Activated T-cell treated with anti-CD3 and anti-CD28 coated beads for 24 hours (primary cell): Measurements from ENCODE around the gene EEIG1.

ENCODE experiments used
- DNase-seq: peaks from one replicate; pipeline ENCODE4 v3.0.0-alpha.2; 2020; ENCODE audit warnings: low read depth

The EEIG1 gene

DNA sequence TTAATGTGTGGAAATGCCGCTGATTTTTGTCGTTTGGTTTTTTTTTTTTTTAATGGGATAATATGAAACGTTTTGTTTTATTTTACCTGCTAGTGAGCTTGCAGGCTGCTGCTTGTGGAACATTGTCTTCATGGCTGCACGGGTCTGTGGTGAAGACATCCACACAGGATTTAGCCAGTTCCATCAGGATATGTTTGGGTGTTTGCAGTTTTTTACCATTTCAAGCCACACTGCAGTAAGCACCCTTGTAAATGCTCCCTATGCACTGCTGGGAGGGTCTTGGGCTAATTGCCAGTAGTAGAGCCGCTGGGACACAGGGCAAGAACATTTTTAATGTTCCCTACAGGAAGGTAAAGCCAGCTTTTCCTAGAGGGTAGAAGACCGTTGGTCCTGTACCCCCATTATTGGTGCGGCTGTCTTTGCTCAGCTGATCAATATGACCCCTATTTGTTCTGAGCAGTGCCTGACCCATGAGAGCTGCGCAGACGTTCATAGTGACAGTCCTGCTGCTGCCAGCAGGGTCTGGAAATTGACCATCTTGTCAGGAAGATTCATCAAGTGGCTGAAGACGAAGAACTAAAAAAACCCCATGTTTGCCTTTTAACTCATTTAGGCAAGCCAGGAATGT lies 20.5 kb upstream of the EEIG1 start:
- DNase-seq: no peak

GRCh38 chr9:127999461-127999860 lies 18.7 kb upstream of the EEIG1 start:
- no peak for DNase-seq

- no peak for DNase-seq
Observed at GRCh38 chr9:127993721-127994120, 12.9 kb upstream of the EEIG1 start.

DNA sequence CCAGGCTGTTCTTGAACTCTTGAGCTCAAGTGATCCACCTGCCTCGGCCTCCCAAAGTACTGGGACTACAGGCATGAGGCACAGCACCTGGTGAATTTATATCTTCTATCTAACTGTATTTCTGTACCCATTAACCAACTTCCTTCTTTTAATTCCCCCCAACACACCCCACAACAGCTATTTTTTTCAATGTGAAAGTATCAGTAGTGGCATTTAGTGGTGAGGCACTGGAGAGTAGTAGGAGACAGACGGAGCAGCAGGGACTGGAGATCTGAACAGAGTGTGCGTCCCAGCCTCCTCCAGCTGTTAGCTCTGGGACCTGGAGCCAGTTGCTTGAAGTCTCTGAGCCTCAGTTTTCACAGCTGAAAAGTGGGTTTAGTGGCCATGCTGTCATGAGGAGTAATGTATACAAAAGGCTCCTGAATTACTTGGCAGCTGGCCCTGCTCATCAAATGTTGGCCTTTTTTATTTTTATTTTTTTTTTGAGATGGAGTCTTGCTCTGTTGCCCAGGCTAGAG lies 11.0 kb upstream of the EEIG1 start:
- DNase-seq: no peak

- no peak for DNase-seq
Observed at GRCh38 chr9:127991017-127991756, 10.4 kb upstream of the EEIG1 start.

- DNase-seq: no peak
Observed at GRCh38 chr9:127990554-127990953, 9.8 kb upstream of the EEIG1 start.

- DNase-seq: no peak
Observed at GRCh38 chr9:127989094-127989493, 8.3 kb upstream of the EEIG1 start.

GRCh38 chr9:127987103-127987614 lies 6.4 kb upstream of the EEIG1 start:
- DNase-seq: no peak

DNA sequence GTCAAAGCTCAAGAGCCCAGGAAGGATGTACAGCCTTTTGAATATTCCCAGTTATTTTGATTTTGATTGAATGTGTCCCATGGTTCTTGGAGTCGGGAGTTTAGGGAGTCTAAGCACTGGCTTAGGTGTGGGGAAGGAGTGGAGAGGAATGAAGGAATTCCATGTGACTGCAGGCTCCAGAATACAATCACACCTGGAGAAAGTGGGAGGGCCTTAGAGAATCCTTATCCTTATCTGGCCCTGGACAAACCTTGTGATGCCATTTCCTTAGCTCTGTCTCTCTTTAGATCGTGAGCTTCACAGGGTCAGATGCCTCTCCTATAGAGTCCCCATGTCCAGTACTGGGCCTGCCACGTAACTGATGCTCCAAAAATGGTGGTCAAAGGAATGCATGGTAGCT lies 4.2 kb upstream of the EEIG1 start:
- no peak for DNase-seq

DNA sequence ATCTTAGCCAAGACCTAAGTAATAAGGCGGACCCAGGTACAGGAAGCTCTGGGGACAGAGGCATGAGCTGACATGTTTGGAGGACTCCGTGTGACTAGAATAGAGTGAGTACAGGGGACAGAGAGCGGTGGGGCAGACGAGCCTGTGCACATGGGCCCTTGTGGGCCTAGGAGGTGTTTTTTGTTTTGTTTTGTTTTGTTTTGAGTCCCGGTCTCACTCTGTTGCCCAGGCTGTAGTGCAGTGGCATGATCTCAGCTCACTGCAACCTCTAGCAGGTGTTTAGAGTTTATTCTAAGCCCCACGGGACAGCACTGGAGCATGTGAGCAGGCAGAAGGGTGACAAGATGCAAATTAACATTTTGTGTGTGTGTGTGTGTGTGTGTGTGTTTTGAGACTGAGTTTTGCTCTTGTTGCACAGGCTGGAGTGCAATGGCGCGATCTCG lies 3.1 kb upstream of the EEIG1 start:
- no peak for DNase-seq

DNA sequence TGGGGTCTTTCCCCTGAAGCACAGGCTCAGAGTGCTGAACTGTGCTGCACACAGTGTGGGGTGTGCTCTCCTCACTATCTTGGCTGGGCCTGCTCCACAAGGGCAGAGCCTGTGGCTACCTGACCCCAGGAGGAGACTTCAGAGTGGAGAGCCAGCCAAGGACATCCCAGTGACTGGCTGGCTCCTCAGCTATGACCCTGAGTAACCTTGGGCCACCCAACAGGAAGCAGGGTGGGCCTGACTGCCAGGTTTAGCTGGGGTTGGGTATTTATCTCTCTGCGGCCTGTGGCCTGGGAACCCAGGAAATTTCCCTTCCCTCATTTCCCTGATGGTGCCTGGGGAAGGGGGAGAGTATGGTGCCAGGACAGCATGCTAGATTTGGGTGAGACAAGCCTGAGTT lies 2.1 kb upstream of the EEIG1 start:
- no peak for DNase-seq

DNA sequence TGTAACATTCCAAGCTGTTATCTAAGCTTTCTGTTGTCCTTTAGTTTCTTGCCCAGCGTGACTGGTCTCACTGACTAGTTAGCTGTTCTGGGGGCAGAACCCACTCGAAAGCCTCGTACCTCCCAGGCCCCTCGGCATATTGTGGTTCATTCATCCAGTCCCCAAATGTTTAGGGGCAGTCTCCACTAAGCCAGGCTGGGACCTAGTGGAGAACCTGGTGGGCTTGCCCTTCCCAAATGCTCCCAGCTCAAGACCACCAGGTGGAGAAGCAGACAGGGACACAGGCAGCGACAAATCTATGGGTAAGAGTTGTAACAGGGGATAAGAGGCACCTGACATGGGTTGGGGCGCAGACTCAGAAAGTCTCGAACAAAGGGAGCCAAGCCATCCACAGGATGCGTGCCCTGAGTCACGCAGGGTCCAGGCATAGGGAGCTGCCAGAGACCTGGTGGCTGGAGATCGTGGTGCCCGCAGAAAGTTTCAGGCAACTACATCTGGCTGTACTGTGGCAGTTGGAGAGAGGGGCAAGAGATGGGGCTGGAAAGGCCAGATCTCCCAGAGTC lies 851 bp upstream of the EEIG1 start:
- DNase-seq: no peak

DNA sequence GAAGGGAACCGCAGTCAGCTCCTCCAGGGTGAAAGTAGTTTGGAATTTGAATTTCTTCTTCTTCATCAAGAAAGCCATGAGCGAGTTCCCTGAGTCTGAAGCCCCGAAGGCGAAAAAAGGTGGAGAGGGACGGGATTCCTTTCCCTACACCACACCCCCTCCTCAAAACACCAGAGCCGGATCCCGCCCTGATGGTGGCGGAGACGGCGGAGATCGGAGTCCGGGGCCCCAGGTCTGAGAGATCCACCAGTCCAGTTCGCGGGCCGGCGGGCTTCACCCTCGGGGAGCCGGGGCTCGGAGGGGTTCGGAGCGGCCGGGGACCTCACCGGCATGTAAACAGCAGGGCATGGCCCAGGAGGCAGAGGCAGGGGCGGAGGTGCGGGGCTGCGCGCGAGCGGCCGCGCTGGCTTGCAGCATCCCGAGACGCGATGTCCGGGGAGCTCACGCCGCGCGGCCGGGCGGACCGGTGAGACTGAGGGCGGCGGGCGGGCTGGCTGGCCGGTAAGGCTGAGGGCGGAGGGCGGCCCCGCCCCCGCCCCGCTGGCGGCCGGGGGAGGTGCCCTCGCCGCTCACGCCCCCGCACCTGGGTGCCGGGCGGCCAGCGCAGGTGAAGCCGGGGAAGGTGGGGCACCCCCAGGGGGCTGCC lies 606 bp downstream of the EEIG1 start:
- DNase-seq: no peak

DNA sequence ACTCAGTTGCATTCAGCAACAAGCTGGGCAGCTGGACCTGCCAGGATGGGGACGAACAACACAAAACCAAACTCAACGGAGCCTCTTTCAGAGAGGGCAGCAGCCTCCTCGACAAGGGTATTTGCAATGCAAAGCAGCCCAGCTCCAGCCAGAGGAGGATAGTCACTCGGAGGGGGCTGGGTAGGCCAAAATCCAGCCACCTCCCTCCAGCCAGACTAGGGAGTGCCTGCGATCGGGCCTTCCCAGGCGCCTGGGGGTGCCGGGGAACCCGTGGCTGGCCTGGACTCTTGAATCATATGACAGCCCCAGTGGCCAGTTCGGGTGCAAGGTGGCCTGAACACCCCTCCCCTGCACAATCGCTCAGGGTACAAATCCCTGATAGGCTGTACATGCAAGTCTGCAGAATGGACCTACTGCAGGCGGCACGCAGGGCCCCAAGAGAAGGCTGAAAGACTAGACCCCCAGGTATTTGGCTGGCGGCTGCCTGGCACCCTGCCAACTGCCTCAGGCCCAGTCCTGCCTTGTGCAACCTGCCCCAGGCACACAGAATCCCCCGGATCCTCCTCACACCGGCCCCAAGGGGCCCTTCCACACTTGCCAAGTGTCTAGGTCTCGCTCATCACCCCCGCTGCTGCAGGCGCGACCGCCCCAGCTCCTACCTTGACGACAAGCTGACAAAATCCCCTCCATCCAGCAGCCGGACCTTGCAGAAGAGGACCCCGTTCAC lies 1.3 kb downstream of the EEIG1 start:
- DNase-seq: no peak

DNA sequence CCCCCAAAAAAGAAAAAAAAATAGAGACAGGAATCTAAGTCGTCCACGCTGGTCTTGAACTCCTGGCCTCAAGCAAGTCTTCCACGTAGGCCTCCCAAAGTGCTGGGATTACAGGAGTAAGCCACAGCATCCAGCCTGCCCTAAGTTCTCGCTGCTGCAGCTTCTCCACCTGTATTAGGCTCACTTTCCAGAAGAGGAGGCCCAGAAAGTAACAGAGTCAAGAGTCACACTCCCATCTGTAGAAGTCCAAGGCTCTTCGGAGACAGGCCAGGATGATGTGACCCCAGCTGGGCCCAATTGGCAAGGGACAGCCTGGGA lies 1.8 kb downstream of the EEIG1 start:
- DNase-seq: no peak

DNA sequence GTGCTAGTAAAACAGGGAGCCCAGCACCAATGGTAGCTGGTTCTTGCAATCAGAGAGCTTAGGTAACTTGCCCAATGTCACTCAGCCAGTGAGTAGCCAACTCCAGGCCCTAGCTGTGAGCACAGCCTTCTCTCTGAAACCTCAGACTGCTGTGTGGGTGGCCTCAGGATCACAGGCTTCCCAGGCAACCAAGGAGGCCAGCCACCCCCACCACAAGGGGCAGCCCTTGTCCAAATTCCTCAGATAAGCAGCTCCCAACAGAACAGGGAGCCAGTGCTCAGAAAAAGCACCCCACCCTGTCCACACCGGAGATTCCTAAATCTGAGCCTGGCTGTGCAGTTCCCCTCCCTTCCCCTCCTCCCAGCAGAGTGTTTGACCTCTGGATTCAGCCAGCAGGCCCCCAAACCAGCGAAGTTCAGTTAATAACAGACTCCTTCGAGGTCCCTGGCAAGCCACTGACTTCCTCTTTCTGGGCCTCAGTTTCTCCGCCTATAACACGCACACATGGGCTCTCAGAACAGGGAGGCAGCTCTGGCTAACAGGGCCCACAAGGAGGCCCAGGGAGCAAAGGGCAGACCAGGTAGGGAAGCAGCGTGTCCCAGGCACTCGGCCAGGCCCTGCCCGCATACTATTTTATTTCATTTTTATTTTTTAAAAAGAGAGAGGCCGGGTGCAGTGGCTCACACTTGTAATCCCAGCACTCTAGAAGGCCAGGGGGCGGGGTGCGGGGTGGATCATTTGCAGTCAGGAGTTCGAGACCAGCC lies 2.7 kb downstream of the EEIG1 start:
- DNase-seq: no peak

- DNase-seq: no peak
Observed at GRCh38 chr9:127977009-127977883, 3.5 kb downstream of the EEIG1 start.

GRCh38 chr9:127976498-127976897 lies 4.3 kb downstream of the EEIG1 start:
- DNase-seq: no peak

DNA sequence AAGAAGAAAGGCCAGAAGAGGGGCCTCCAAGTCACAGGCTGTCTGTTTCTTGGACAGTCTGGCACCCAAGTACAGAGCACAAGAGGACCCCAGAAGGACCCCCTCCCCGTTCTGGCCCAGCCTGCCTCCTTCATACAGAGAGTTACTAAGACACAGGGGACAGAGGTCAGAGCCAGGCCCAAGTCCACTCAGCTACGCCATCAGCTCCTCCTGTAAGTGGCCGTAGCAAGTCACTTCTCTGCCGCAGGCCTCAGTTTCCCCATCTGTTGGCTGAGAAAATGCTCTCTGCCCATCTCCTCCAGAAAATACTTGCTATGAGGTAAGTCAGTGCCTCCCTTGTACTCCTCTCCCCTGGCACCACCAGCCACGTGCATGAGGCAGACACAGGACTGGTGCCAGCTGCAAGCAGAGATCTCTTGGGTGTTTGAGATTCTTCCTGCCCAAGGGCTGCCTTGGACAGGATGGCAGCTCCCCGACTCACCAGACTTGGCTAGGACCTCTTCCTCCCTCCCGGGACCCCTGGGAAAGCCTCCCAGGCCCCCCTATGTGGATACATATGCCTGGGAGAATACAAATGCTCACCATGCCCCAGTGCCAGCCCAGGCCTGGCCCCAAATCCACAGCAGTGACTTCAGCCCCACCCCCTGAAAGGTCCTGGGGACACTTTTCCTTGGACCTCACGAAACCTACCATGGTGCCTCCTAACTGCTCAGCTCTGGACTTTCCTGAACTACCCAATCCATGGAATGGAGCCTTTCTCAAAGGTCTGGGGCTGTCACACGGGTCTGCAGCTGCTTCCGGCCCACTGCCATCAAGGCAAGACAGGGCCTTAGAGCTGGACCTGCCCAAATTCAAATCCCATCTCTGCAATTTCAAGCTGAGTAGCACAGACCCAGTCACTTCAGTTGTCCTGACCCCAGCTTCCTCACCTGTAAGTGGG lies 5.1 kb downstream of the EEIG1 start:
- DNase-seq: no peak
